ENCODE data around the gene LPAR3.

The LPAR3 gene

GRCh38 chr1:84856726-84857270 lies 36.2 kb downstream of the LPAR3 start:
- Histone ChIP-seq H3K4me1 (no peaks in the 10 kb centered on the region), H3K27ac (no peak overlapping the region), H3K9me3 (no peaks in the 10 kb centered on the region), H3K36me3 (no peaks in the 10 kb centered on the region), H3K27me3 (no peaks in the 10 kb centered on the region), H3K4me3 (no peak overlapping the region)
- no peak for DNase-seq
- intact Hi-C loops (cut with DNase I; ENCODE audit: low total_unique reads), result no loop called here
- TF ChIP-seq CTCF (IDR thresholded peaks at IDR 0.05), result no peak

GRCh38 chr1:84855691-84856630 lies 37.0 kb downstream of the LPAR3 start:
- H3K9me3 ChIP-seq, result no peaks in the 10 kb centered on the region
- H3K4me3 ChIP-seq, result no peak overlapping the region
- intact Hi-C loops (cut with DNase I; ENCODE audit: low total_unique reads), result no loop called here
- TF ChIP-seq CTCF (IDR thresholded peaks at IDR 0.05), result no peak
- no peaks in the 10 kb centered on the region for H3K36me3 ChIP-seq
- DNase-seq, result no peak
- H3K27ac ChIP-seq, result no peak overlapping the region
- H3K27me3 ChIP-seq, result no peaks in the 10 kb centered on the region
- no peaks in the 10 kb centered on the region for H3K4me1 ChIP-seq

- no peak overlapping the region for H3K27ac ChIP-seq
- TF ChIP-seq CTCF (IDR thresholded peaks at IDR 0.05), result no peak
- no peaks in the 10 kb centered on the region for H3K27me3 ChIP-seq
- H3K36me3 ChIP-seq, result no peaks in the 10 kb centered on the region
- intact Hi-C loops (cut with DNase I; ENCODE audit: low total_unique reads), result no loop called here
- H3K4me3 ChIP-seq, result no peak overlapping the region
- no peak for DNase-seq
- no peaks in the 10 kb centered on the region for H3K4me1 ChIP-seq
- no peaks in the 10 kb centered on the region for H3K9me3 ChIP-seq
These were observed 37.8 kb downstream of the LPAR3 start for GRCh38 chr1:84855168-84855567.

GRCh38 chr1:84853741-84854721 lies 39.0 kb downstream of the LPAR3 start:
- Histone ChIP-seq H3K4me1 (no peaks in the 10 kb centered on the region), H3K27ac (no peak overlapping the region), H3K9me3 (no peaks in the 10 kb centered on the region), H3K4me3 (no peak overlapping the region), H3K36me3 (no peaks in the 10 kb centered on the region), H3K27me3 (no peaks in the 10 kb centered on the region)
- TF ChIP-seq CTCF (IDR thresholded peaks at IDR 0.05), result no peak
- intact Hi-C loops (cut with DNase I; ENCODE audit: low total_unique reads), result no loop called here
- DNase-seq, result no peak

GRCh38 chr1:84851839-84852238 lies 41.2 kb downstream of the LPAR3 start:
- Histone ChIP-seq H3K4me1 (peaks cover 0 to 16% (median 4%) of the 10 kb centered on the region in 4 donors), H3K27me3 (no peaks in the 10 kb centered on the region), H3K4me3 (no peak overlapping the region), H3K36me3 (no peaks in the 10 kb centered on the region), H3K9me3 (no peaks in the 10 kb centered on the region), H3K27ac (no peak overlapping the region)
- intact Hi-C loops (cut with DNase I; ENCODE audit: low total_unique reads), result no loop called here
- no peak for TF ChIP-seq CTCF (IDR thresholded peaks at IDR 0.05)
- DNase-seq, result no peak

Data from tibial artery (tissue), 4 donors.